HCT116 (cell line): ENCODE data around the gene SAMSN1. TPM values are rescaled to one million over a fixed set of nuclear protein-coding genes. Genes with fewer than 3 reads are reported as not detected.

Experiments
- ATAC-seq: fragments of 200-7000 bp; cut with Tn5 transposase; 2 replicates; pipeline ENCODE4 v1.9.1; 2020; ENCODE audit warnings: mild to moderate bottlenecking, moderate library complexity
- BruUV-seq: library from RNA; stranded (reverse); fragments of 400-500 nt; replicated peaks from 2 replicates; lab custom pipeline; 2021; lab: Mats Ljungman, UMichigan
- CTCF ChIA-PET: fragments of 300-600 bp; sonication (Branson Sonifier 250); formaldehyde crosslinking; loops from one replicate; lab custom pipeline; 2021; ENCODE audit warnings: antibody characterized with exemption; lab: Charles Lee
- POLR2A ChIA-PET: fragments of 300-600, 350-600 bp; sonication (Branson Sonifier 250); formaldehyde crosslinking; loops from one replicate; lab custom pipeline; 2021; ENCODE audit warnings: antibody characterized with exemption; lab: Charles Lee
- RAD21 ChIA-PET, 2 experiments: fragments of 300-600 bp; sonication (Branson Sonifier 250); formaldehyde crosslinking; loops; one replicate each; lab custom pipeline; 2023; ENCODE audit warnings: low total read pairs in 2 of 2; ENCODE audit not compliant: uncharacterized antibody in 2 of 2, unreplicated experiment in 2 of 2, low non-redundant PET in 1 of 2; lab: Charles Lee
- DNase-seq: peaks from one replicate; pipeline ENCODE4 v3.0.0-alpha.2; 2010; ENCODE audit warnings: low read depth, low spot score
- H2AFZ ChIP-seq: fragments of 200-600 bp; shearing (Covaris generic), sonication (generic); 2 replicates; pipeline ENCODE4 v1.6.1; 2017; ENCODE audit warnings: low read depth, mixed run types, mixed read lengths, antibody characterized with exemption, low read length; ENCODE audit not compliant: poor library complexity, severe bottlenecking
- H3K27ac ChIP-seq: 2 replicates; pipeline ENCODE4 v1.5.1; 2012; ENCODE audit warnings: low read depth, low read length
- H3K27me3 ChIP-seq: fragments of 200-600 bp; sonication (generic); 2 replicates; pipeline ENCODE4 v1.6.1; 2016; ENCODE audit warnings: mixed run types, low read length, mixed read lengths; ENCODE audit not compliant: insufficient read depth
- H3K36me3 ChIP-seq, 2 experiments: fragments of 200-500 bp in 1 of 2; fragments of 200-600 bp in 1 of 2; sonication (Bioruptor generic) in 1 of 2; sonication (generic) in 1 of 2; 2 replicates each; pipeline versions ENCODE4 v1.5.1 to v1.6.1; 2014 to 2016; ENCODE audit warnings: low read length in 2 of 2, inconsistent platforms in 1 of 2, mixed read lengths in 1 of 2, mixed run types in 1 of 2; ENCODE audit not compliant: insufficient read depth in 2 of 2, control insufficient read depth in 1 of 2
- H3K4me1 ChIP-seq, 2 experiments: fragments of 200-600 bp in 1 of 2; sonication (generic) in 1 of 2; 2 replicates each; pipeline versions ENCODE4 v1.5.1 to v1.6.1; 2012 to 2017; ENCODE audit warnings: low read length in 2 of 2, inconsistent platforms in 1 of 2, mild to moderate bottlenecking in 1 of 2, mixed read lengths in 1 of 2, mixed run types in 1 of 2, moderate library complexity in 1 of 2; ENCODE audit not compliant: insufficient read depth in 2 of 2, control insufficient read depth in 1 of 2
- H3K4me2 ChIP-seq: fragments of 200-600 bp; sonication (generic); 2 replicates; pipeline ENCODE4 v1.6.1; 2017; ENCODE audit warnings: mixed run types, low read length, mixed read lengths
- H3K4me3 ChIP-seq, 2 experiments: fragments of 200-600 bp in 1 of 2; sonication (generic) in 1 of 2; replicated peaks in 1 of 2; 2 replicates each; pipeline ENCODE4 v1.5.1; 2011 to 2016; ENCODE audit warnings: low read length in 2 of 2, control low read depth in 1 of 2, low read depth in 1 of 2, mild to moderate bottlenecking in 1 of 2, mixed read lengths in 1 of 2, mixed run types in 1 of 2
- H3K79me2 ChIP-seq: fragments of 200-600 bp; sonication (generic); 2 replicates; pipeline ENCODE4 v1.6.1; 2017; ENCODE audit warnings: mild to moderate bottlenecking, mixed run types, low read length, moderate library complexity, mixed read lengths; ENCODE audit not compliant: insufficient read depth
- H3K9ac ChIP-seq: fragments of 200-600 bp; sonication (generic); 2 replicates; pipeline ENCODE4 v1.6.1; 2016; ENCODE audit warnings: low read length, mixed read lengths
- H3K9me2 ChIP-seq: fragments of 200-600 bp; sonication (generic), shearing (Covaris generic); 2 replicates; pipeline ENCODE4 v1.6.1; 2017; ENCODE audit warnings: mixed run types, mild to moderate bottlenecking, moderate library complexity; ENCODE audit not compliant: insufficient read depth
- H3K9me3 ChIP-seq, 2 experiments: fragments of 200-500 bp in 1 of 2; fragments of 200-600 bp in 1 of 2; sonication (Bioruptor generic) in 1 of 2; sonication (generic) in 1 of 2; 2 replicates each; pipeline ENCODE4 v1.6.1; 2014 to 2017; ENCODE audit warnings: low read length in 2 of 2, mixed read lengths in 2 of 2, inconsistent platforms in 1 of 2, low read depth in 1 of 2, mild to moderate bottlenecking in 1 of 2, mixed run types in 1 of 2, moderate library complexity in 1 of 2; ENCODE audit not compliant: control insufficient read depth in 1 of 2, insufficient read depth in 1 of 2
- H4K20me1 ChIP-seq: fragments of 200-600 bp; sonication (generic), shearing (Covaris generic); 2 replicates; pipeline ENCODE4 v1.6.1; 2017; ENCODE audit warnings: mixed run types, mild to moderate bottlenecking, moderate library complexity; ENCODE audit not compliant: insufficient read depth
- CBX3 ChIP-seq: IDR thresholded peaks from 2 replicates; pipeline ENCODE4 v1.6.1; 2012; ENCODE audit warnings: low read depth
- CEBPB ChIP-seq: IDR thresholded peaks from 2 replicates; pipeline ENCODE4 v1.6.1; 2012; ENCODE audit warnings: low read depth
- ELF1 ChIP-seq: IDR thresholded peaks from 2 replicates; pipeline ENCODE4 v1.6.1; 2012; ENCODE audit warnings: low read depth, borderline replicate concordance
- EZH2 ChIP-seq: fragments of 200-600 bp; sonication (generic); IDR thresholded peaks from 2 replicates; pipeline ENCODE4 v1.6.1; 2017; ENCODE audit warnings: antibody characterized with exemption, mixed run types
- EZH2phosphoT487 ChIP-seq: fragments of 200-600 bp; IDR thresholded peaks from 2 replicates; pipeline ENCODE4 v1.6.1; 2018; ENCODE audit warnings: antibody characterized with exemption, borderline replicate concordance
- FOSL1 ChIP-seq: IDR thresholded peaks from 2 replicates; pipeline ENCODE4 v1.6.1; 2012; ENCODE audit warnings: low read depth
- JUND ChIP-seq: IDR thresholded peaks from 2 replicates; pipeline ENCODE4 v1.6.1; 2012
- POLR2AphosphoS5 ChIP-seq: IDR thresholded peaks from 2 replicates; pipeline ENCODE4 v1.6.1; 2011; ENCODE audit warnings: mild to moderate bottlenecking, low read depth, low read length, moderate library complexity
- RAD21 ChIP-seq: IDR thresholded peaks from 2 replicates; pipeline ENCODE4 v1.6.1; 2012; ENCODE audit warnings: low read depth, mild to moderate bottlenecking
- SIN3A ChIP-seq: IDR thresholded peaks from 2 replicates; pipeline ENCODE4 v1.6.1; 2012; ENCODE audit warnings: low read depth
- SP1 ChIP-seq: IDR thresholded peaks from 2 replicates; pipeline ENCODE4 v1.6.1; 2012; ENCODE audit warnings: low read depth
- SRF ChIP-seq: IDR thresholded peaks from 2 replicates; pipeline ENCODE4 v1.6.1; 2012; ENCODE audit warnings: low read depth
- TCF7L2 ChIP-seq: IDR thresholded peaks from 2 replicates; pipeline ENCODE4 v1.7.0; 2011; ENCODE audit warnings: borderline replicate concordance, inconsistent platforms; ENCODE audit not compliant: insufficient read depth, insufficient read length; ENCODE audit errors: extremely low read depth
- ZFX ChIP-seq: fragments of 450-650 bp; IDR thresholded peaks from 2 replicates; pipeline ENCODE4 v1.6.1; 2017
- ZNF274 ChIP-seq: fragments of 200-500 bp; sonication (Bioruptor generic); IDR thresholded peaks from 2 replicates; pipeline ENCODE4 v1.6.1; 2014; ENCODE audit warnings: mild to moderate bottlenecking, low read depth, low read length, inconsistent platforms
- intact Hi-C: fragments of 100-400 bp; cut with micrococcal nuclease; formaldehyde crosslinking; loops from 2 replicates; pipeline ENCODE4 v1.10.0; 2022
- total RNA-seq: library from RNA; stranded (reverse); gene quantifications from one replicate; pipeline ENCODE4 v1.2.1, GENCODE V29; 2021; ENCODE audit not compliant: unreplicated experiment
- TF ChIP-seq, protein P1 (sequence below): IDR thresholded peaks from 2 replicates; pipeline ENCODE4 v1.6.1; 2011; ENCODE audit warnings: mild to moderate bottlenecking, low read length, moderate library complexity; ENCODE audit not compliant: insufficient replicate concordance; ENCODE audit errors: extremely low read depth
- TF ChIP-seq, protein P2 (sequence below), 3 experiments: fragments of 200-600 bp in 1 of 3; sonication (generic) in 1 of 3; IDR thresholded peaks in 2 of 3; conservative IDR thresholded peaks in 1 of 3; 2 replicates each; pipeline ENCODE4 v1.5.1; 2012 to 2017; ENCODE audit warnings: low read depth in 2 of 3, low read length in 2 of 3, antibody characterized with exemption in 1 of 3, borderline replicate concordance in 1 of 3, control low read depth in 1 of 3, mild to moderate bottlenecking in 1 of 3, mixed read lengths in 1 of 3, mixed run types in 1 of 3, moderate library complexity in 1 of 3; ENCODE audit not compliant: insufficient read depth in 1 of 3
- TF ChIP-seq, protein P3 (sequence below): IDR thresholded peaks from 2 replicates; pipeline ENCODE4 v1.6.1; 2012
- TF ChIP-seq, protein P4 (sequence below): IDR thresholded peaks from 2 replicates; pipeline ENCODE4 v1.6.1; 2012

SAMSN1 gene
- total RNA-seq, 1 experiment from 2014 or later = 0.57 TPM

DNA sequence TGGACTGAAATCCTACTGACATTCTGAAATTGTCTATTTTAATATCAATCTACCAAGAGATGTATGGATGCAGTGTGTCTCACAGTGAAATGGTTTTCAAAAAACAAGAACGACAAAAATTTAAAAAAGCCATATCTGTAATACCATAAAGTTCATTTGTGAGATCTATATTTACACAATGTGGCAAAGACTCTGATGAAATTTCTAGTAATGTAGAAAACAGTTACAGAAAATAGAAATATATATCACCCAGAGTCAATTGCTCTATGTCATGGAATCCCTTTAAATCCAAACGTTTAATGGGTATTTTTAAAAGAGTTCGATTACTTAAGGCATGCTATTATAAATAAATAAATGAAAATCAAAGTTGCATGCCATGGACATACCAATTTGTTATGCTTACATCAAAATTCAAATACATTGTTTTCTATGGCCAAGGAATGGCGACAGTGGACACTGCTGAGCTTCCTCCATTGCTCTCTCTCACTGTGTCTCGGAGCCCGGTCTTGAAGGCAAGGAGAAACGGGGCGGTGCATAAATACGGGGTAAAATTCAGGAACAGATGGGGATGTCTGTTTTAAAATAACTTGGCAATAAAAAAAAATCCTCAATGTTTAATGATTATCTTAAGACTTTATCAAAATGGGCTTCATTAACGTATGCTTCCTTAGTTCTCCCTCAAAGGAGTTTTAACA, 37.0 kb upstream of the SAMSN1 start:
- no peaks in the 10 kb centered on the region for H3K4me1 ChIP-seq
- no peaks in the 10 kb centered on the region for H3K9me2 ChIP-seq
- H3K27ac ChIP-seq = no peak overlapping the region
- no peaks in the 10 kb centered on the region for H3K79me2 ChIP-seq
- DNase-seq (no peak), ATAC-seq (no peak)
- ChIA-PET RAD21 (no interaction called here), POLR2A (no interaction called here), CTCF (no interaction called here)
- H4K20me1 ChIP-seq = no peaks in the 10 kb centered on the region
- H3K9ac ChIP-seq = no peak overlapping the region
- no TSS peak for BruUV-seq
- H3K9me3 ChIP-seq = no peaks in the 10 kb centered on the region
- no peak overlapping the region for H2AFZ ChIP-seq
- no peak overlapping the region for H3K4me2 ChIP-seq
- no peaks in the 10 kb centered on the region for H3K27me3 ChIP-seq
- no peak overlapping the region for H3K4me3 ChIP-seq
- intact Hi-C loops = no loop called here
- no peak for TF ChIP-seq SP1
- TF ChIP-seq POLR2AphosphoS5 = no peak
- no peak for TF ChIP-seq SRF
- TF ChIP-seq CBX3 = no peak
- TF ChIP-seq ZFX = no peak
- TF ChIP-seq CEBPB = no peak
- TF ChIP-seq RAD21 = no peak
- TF ChIP-seq, protein P1, sequence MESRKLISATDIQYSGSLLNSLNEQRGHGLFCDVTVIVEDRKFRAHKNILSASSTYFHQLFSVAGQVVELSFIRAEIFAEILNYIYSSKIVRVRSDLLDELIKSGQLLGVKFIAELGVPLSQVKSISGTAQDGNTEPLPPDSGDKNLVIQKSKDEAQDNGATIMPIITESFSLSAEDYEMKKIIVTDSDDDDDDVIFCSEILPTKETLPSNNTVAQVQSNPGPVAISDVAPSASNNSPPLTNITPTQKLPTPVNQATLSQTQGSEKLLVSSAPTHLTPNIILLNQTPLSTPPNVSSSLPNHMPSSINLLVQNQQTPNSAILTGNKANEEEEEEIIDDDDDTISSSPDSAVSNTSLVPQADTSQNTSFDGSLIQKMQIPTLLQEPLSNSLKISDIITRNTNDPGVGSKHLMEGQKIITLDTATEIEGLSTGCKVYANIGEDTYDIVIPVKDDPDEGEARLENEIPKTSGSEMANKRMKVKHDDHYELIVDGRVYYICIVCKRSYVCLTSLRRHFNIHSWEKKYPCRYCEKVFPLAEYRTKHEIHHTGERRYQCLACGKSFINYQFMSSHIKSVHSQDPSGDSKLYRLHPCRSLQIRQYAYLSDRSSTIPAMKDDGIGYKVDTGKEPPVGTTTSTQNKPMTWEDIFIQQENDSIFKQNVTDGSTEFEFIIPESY = no peak
- TF ChIP-seq TCF7L2 = no peak
- TF ChIP-seq, protein P2, sequence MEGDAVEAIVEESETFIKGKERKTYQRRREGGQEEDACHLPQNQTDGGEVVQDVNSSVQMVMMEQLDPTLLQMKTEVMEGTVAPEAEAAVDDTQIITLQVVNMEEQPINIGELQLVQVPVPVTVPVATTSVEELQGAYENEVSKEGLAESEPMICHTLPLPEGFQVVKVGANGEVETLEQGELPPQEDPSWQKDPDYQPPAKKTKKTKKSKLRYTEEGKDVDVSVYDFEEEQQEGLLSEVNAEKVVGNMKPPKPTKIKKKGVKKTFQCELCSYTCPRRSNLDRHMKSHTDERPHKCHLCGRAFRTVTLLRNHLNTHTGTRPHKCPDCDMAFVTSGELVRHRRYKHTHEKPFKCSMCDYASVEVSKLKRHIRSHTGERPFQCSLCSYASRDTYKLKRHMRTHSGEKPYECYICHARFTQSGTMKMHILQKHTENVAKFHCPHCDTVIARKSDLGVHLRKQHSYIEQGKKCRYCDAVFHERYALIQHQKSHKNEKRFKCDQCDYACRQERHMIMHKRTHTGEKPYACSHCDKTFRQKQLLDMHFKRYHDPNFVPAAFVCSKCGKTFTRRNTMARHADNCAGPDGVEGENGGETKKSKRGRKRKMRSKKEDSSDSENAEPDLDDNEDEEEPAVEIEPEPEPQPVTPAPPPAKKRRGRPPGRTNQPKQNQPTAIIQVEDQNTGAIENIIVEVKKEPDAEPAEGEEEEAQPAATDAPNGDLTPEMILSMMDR (IDR thresholded peaks at IDR 0.05 in 2 of 3, conservative IDR thresholded peaks at IDR 0.05 in 1 of 3; ENCODE audit: borderline replicate concordance in 1 of 3, insufficient read depth in 1 of 3, low read depth in 2 of 3, low read length in 2 of 3) = no peak
- no peak for TF ChIP-seq FOSL1
- no peak for TF ChIP-seq SIN3A
- TF ChIP-seq, protein P3, sequence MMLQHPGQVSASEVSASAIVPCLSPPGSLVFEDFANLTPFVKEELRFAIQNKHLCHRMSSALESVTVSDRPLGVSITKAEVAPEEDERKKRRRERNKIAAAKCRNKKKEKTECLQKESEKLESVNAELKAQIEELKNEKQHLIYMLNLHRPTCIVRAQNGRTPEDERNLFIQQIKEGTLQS = no peak
- no peak for TF ChIP-seq JUND
- TF ChIP-seq EZH2 = no peak
- TF ChIP-seq ZNF274 = no peak
- TF ChIP-seq ELF1 = no peak
- no peak for TF ChIP-seq EZH2phosphoT487
- TF ChIP-seq, protein P4, sequence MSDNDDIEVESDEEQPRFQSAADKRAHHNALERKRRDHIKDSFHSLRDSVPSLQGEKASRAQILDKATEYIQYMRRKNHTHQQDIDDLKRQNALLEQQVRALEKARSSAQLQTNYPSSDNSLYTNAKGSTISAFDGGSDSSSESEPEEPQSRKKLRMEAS = no peak
- H3K36me3 ChIP-seq = no peaks in the 10 kb centered on the region
